ENCODE measurements around the gene PLPPR1.

GRCh38 chr9:101035098-101035497 lies 6.6 kb downstream of the PLPPR1 start:
- TF ChIP-seq POLR2AphosphoS5 (IDR thresholded peaks at IDR 0.05; ENCODE audit: low read depth, low read length), result no peak
- no peak for TF ChIP-seq POLR2A (IDR thresholded peaks at IDR 0.05; ENCODE audit: low read depth, low read length)
